Stimulated activated CD8-positive, alpha-beta memory T cell treated with anti-CD3 and anti-CD28 coated beads, Interleukin-4, amount 100 ng/mL, for 1 hour (primary cell): Measurements from ENCODE around the gene HPS1.

ENCODE experiments used
- DNase-seq, 2 donors: peaks; one replicate each; pipeline ENCODE4 v3.0.0-alpha.2; 2020; ENCODE audit warnings: low read depth in 2 of 2, low spot score in 1 of 2

The HPS1 gene

GRCh38 chr10:98465866-98466265 lies 19.1 kb upstream of the HPS1 start:
- DNase-seq: no peak

DNA sequence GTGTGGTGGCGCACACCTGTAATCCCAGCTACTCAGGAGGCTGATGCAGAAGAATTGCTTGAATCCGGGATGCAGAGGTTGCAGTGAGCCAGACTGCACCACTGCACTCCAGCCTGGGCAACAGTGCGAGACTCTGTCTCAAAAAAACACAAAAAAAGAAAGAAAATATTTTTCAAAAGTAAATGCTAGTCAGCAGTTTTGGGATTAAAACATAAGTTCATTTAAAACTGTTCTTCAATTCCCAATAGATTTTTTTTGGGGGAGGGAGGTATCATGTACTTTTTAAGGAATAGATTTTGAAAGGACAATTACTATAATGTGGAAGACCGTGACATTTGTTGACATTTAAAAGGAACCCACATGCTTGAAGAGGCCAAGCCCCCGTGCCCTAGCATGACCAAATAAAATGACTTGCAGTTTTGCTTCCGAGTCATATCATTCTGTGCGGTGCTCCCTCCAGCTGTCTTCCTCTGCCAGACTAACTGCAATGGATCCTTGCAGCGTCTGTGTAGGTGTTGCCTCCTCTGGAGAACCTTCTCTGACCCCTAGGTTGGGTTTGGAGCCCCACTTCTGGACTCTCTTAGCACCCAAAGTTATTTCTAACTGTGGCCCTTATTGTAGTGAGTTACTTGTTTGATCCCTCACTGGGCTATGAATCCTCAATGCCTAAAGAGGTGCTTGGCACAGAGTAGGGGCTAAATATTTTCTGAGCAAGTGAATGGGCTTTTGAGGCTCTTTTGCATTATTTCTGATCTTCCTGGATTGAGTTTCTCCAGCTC lies 17.4 kb upstream of the HPS1 start:
- no peak for DNase-seq

- no peak for DNase-seq
Measured at GRCh38 chr10:98463016-98463415, 16.3 kb upstream of the HPS1 start.

DNA sequence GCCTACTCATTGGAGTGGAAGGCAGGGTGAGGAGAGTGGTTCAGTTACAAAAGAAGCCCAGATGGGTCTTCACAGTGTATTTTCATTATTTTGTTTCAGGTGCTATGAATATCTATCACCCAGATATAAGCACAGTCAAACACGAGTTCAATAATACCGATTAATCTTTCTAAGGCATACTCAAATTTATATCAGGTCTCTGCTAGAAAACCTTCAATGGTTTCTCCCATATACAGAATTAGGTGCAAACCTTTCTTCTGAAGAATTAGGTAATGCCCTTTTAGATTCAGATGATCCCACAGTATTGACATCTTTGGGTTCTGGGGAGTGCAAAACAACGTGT lies 14.7 kb upstream of the HPS1 start:
- no peak for DNase-seq

DNA sequence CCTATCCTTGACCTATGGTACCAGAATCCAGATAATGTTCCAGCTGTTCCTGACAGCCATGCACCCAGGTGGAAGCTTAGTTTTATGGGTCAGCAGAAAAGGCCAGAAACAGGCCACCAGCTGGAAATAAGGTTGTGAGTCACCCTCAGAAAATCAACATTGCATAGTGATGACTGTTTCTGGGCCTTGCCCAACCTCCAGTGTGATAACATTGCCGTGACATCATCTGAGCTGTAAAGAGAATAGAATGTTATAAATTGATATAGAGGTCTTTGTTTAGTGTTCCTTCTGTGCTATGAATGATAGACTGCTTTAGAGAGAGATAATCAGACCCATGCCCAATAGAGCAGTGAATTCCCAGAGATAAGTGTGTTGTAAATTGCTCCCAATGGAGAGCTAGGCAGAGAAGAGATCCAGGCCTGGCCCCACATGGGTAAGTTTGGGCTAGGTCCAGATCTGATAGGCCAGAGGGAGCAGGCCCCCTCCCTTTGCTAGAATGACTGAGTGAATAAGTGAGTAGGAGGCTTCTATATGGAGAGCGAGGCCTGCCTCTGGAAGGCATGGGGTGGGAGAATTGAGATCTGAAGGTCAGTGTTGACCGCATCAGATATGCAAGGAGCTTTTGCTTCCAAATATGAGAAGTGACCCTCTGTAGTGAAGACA lies 14.2 kb upstream of the HPS1 start:
- no peak for DNase-seq

GRCh38 chr10:98458809-98459784 lies 12.4 kb upstream of the HPS1 start:
- no peak for DNase-seq

- DNase-seq: no peak
Measured at GRCh38 chr10:98457721-98458120, 11.0 kb upstream of the HPS1 start.

DNA sequence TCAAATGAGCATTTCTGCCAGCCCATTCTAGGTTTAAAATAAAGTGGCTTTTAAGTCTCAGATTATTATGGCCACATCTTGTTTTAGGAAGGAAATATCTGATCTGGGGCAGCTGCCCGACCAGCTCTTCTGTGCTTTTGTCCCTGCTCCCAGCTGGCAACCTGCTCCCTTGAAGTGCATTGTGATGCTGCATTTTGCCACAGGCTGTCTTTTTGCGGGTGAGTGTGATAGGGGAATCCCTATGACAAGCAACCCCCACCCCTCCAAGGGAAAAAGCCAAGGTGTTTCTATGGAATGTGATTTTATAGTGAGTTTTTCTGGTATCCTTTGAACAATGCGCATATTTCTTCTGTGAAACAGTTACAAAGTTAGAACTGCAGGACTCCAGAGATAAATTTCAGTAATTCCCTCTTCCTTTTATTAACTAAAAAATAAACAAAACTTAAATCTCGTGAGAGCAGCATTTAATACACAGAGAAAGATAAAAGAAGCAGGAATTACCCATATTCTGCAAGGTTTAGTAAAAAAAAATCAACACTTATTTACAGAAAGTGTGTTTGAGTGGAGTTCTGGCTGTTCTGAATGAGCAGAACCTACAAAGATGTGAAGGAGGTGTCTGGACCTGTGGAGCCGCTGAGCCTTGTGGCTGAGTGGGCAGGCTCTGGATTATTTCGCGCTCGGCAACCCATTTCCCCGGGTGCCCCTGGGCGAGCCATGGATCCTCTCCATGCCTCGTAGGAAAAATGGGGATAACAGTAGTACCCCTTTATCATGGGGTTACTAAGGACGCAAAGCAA lies 10.1 kb upstream of the HPS1 start:
- no peak for DNase-seq

GRCh38 chr10:98456043-98456570 lies 9.4 kb upstream of the HPS1 start:
- DNase-seq: no peak

GRCh38 chr10:98453729-98454128 lies 7.0 kb upstream of the HPS1 start:
- DNase-seq: no peak

GRCh38 chr10:98450618-98451017 lies 3.9 kb upstream of the HPS1 start:
- DNase-seq: no peak

GRCh38 chr10:98449287-98449686 lies 2.6 kb upstream of the HPS1 start:
- no peak for DNase-seq

GRCh38 chr10:98446151-98446660 lies 529 bp downstream of the HPS1 start:
- no peak for DNase-seq

DNA sequence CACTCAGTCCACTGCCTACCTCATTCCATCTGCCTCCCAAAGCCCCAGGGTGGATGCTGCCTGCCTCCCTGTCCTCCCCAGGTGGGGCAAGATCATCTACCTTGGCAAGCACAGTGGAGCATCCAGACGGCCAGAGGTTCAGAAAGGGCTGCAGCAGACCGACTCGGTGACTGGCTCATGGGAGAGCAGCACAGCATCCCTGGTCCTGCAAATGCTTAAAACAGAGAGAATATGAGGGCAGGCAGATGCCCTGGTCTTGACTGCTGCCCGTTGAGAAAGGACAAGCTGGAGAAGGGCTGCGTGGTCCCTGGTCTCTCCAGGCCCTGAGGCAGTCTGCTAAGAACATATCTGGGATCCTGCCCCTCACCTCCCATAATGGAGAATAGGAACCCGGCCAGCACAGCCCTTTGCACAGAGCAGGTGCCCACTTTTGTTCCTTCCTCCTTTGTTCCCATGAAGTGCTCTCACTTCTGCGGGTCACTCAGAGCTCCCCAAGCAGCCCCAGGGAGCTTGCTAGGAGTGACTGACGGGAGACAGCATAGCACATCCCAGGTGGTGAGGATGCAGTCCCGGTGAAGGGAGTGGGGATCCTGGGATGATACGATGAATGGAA lies 1.4 kb downstream of the HPS1 start:
- no peak for DNase-seq

GRCh38 chr10:98444314-98445006 lies 2.3 kb downstream of the HPS1 start:
- no peak for DNase-seq

DNA sequence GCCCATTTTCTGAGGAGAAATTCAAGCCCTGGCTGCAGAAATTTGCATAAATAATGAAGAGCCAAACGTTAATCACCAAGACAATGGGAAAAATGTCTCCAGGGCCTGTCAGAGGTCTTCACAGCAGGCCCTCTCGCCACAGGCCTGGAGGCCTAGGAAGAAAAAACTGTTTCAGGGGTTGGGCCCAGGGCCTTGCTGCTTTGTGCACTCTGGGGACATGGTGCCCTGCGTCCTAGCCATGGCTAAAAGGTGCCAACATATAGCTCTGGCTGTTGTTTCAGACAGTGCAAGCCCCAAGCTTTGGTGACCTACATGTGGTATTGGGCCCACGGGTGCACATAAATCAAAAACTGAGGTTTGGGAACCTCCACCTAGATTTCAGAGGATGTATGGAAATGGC lies 8.0 kb downstream of the HPS1 start:
- no peak for DNase-seq

DNA sequence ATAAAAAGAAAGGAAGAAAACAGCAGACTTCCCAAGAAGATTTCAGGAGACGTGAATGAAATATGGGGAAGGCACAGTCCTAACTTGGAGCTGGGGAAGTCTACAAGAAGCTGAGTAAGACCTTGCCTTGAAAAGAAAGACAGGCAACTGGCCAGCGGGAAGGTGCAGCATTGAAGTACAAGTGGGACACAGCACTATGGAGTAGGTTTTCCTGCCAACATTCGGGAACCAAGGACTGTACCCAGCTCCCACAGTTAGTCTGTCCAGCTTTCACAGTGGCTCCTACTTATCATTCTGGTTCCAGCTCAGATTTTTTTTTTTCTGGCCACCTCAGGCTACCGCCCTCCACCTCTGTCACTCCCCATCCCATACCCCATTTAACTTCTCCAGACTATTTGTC lies 10.0 kb downstream of the HPS1 start:
- DNase-seq: no peak

- no peak for DNase-seq
Measured at GRCh38 chr10:98435178-98435577, 11.6 kb downstream of the HPS1 start.

GRCh38 chr10:98433881-98434732 lies 12.6 kb downstream of the HPS1 start:
- no peak for DNase-seq
